GM10248 (cell line): Measurements from ENCODE around the gene CENPM.
"Not testable (repeated sequence)": the region's sequence is repeated elsewhere in the genome, so short reads cannot be mapped to it uniquely, and the experiment has no call there.

Experiments used
- CTCF ChIA-PET: fragments of 300-600 bp; sonication (Branson Sonifier 250); formaldehyde crosslinking; extraction: SDS; loops from one replicate; lab custom pipeline; 2021; ENCODE audit warnings: antibody characterized with exemption; lab: Yijun Ruan, JAX
- POLR2A ChIA-PET: fragments of 350-650 bp; sonication (Branson Sonifier 250); formaldehyde crosslinking; extraction: SDS; loops from one replicate; lab custom pipeline; 2020; ENCODE audit warnings: antibody characterized with exemption; lab: Yijun Ruan, JAX
- DNase-seq: peaks from one replicate; pipeline ENCODE4 v3.0.0; 2012; ENCODE audit errors: extremely low spot score
- CTCF ChIP-seq: IDR thresholded peaks from 2 replicates; pipeline ENCODE4 v1.5.1; 2012; ENCODE audit warnings: mild to moderate bottlenecking, low read depth; ENCODE audit errors: extremely low read depth, missing control alignments, control extremely low read depth

Gene CENPM

GRCh38 chr22:41952713-41953112 lies 5.8 kb upstream of the CENPM start:
- no peak for TF ChIP-seq CTCF
- POLR2A ChIA-PET = no interaction called here
- DNase-seq = no peak
- CTCF ChIA-PET = interaction anchor here (1.0 to 8.2 kb wide), 5 partner anchors 12 to 255 kb away, joined by 3 to 53 read pairs (median 3); partner anchors contain the start of gene MEI1

GRCh38 chr22:41951898-41952474 lies 5.0 kb upstream of the CENPM start, which contains the start of gene SMIM45:
SMIM45 (plus strand) TSS chr22:41952150.
- ChIA-PET CTCF (interaction anchor here (1.0 to 8.2 kb wide), 4 partner anchors 11 to 255 kb away, joined by 3 to 53 read pairs (median 14); partner anchors contain the start of gene MEI1), POLR2A (no interaction called here)
- no peak for DNase-seq

GRCh38 chr22:41949297-41949965 lies 2.5 kb upstream of the CENPM start:
- ChIA-PET CTCF (interaction anchor here (1.2 to 8.2 kb wide), 11 partner anchors 8 to 524 kb away, joined by 3 to 53 read pairs (median 5); partner anchors contain the start of gene MEI1), POLR2A (interaction anchor here (0.7 to 1.1 kb wide), 2 partner anchors 10 to 48 kb away, joined by 3 to 5 read pairs; no protein-coding TSS in a partner anchor)
- TF ChIP-seq CTCF = no peak
- DNase-seq = no peak

More at GRCh38 chr22:41951898-41952474, 5.0 kb upstream of the CENPM start, which contains the start of gene SMIM45:
- no peak for TF ChIP-seq CTCF

DNA sequence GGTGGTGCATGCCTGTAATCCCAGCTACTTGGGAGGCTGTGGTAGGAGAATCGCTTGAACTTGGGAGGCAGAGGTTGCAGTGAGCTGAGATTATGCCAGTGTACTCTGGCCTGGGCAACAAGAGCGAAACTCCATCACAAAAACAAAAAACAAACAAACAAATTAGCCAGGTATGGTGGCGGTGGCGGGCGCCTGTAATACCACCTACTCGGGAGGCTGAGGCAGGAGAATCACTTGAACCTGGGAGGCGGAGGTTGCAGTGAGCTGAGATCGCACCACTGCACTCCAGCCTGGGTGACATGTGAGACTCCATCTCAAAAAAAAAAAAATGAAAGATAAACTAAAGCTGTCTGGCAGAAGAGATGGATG lies 2.0 kb upstream of the CENPM start:
- DNase-seq = not testable (repeated sequence)
- ChIA-PET CTCF (interaction anchor here (1.4 to 8.2 kb wide), 9 partner anchors 8 to 251 kb away, joined by 3 to 53 read pairs (median 5); partner anchors contain the start of genes MEI1 and TNFRSF13C), POLR2A (interaction anchor here (1.1 kb wide), 1 partner anchor 9 kb away, joined by 3 read pairs; no protein-coding TSS in a partner anchor)

- DNase-seq = no peak
- POLR2A ChIA-PET = interaction anchor here (1.1 kb wide), 1 partner anchor 9 kb away, joined by 3 read pairs; no protein-coding TSS in a partner anchor
- CTCF ChIA-PET = interaction anchor here (1.4 to 8.2 kb wide), 8 partner anchors 9 to 251 kb away, joined by 3 to 53 read pairs (median 6); partner anchors contain the start of genes MEI1, NDUFA6 and TNFRSF13C
- no peak for TF ChIP-seq CTCF
These were observed 1.2 kb upstream of the CENPM start for GRCh38 chr22:41948142-41948541.

DNA sequence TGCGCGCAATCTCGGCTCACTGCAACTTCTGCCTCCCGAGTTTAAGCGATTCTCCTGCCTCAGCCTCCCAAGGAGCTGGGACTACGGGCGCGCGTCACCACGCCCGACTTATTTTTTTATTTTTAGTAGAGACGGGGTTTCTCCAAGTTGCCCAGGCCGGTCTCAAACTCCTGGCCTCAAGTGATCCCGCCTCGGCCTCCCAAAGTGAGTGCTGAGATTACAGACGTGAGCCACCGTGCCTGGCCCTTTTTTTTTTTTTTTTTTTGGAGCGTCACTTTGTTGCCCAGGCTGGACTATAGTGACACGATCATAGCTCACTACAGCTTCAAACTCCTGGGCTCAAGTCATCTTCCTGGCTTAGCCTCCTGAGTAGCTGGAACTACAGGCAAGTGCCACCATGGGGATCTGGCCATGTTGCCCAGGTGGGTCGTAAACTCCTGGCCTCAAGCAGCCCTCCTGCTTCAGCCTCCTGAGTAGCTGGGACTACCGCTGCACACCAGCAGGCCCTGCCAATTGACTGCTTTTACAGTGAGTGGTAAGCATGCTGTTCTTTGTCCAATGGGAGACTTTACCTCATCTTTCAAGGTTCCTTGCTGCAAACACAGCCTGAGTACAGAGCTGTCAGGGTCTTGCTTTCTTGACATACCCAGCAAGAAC lies 600 bp upstream of the CENPM start:
- ChIA-PET CTCF (interaction anchor here (0.9 to 8.2 kb wide), 10 partner anchors 10 to 496 kb away, joined by 3 to 53 read pairs (median 6); partner anchors contain the start of genes MEI1, NDUFA6 and TNFRSF13C), POLR2A (interaction anchor here (0.7 to 1.1 kb wide), 5 partner anchors 11 to 143 kb away, joined by 3 to 5 read pairs (median 3); partner anchors contain the start of gene NDUFA6)
- TF ChIP-seq CTCF = no peak
- no peak for DNase-seq
